Measurements from ENCODE around the gene CTSD.

GRCh38 chr11:1755344-1755691, 8.4 kb downstream of the CTSD start:
- no peak for TF ChIP-seq EGR1 (IDR thresholded peaks at IDR 0.05; ENCODE audit: low read depth in 2 of 2)
- no peak for TF ChIP-seq CTCF (IDR thresholded peaks at IDR 0.05; ENCODE audit: low read depth, low read length, missing input control)
- TF ChIP-seq HNF4G (IDR thresholded peaks at IDR 0.05), result no peak
- TF ChIP-seq TAF1 (conservative IDR thresholded peaks at IDR 0.05), result no peak
- no peak for TF ChIP-seq ZBTB33 (IDR thresholded peaks at IDR 0.05)
- no peak for TF ChIP-seq REST (IDR thresholded peaks at IDR 0.05)
- TF ChIP-seq RAD21 (IDR thresholded peaks at IDR 0.05), result no peak
- no peak for TF ChIP-seq NR2F2 (IDR thresholded peaks at IDR 0.05)
- TF ChIP-seq GABPA (IDR thresholded peaks at IDR 0.05 in 1 of 2, conservative IDR thresholded peaks at IDR 0.05 in 1 of 2), result no peak
- TF ChIP-seq JUND (IDR thresholded peaks at IDR 0.05), result no peak
- no peak for TF ChIP-seq YY1 (IDR thresholded peaks at IDR 0.05)

Measured in liver (tissue), 3 donors.